ENCODE results near the gene LGALS9. TPM values are rescaled to one million over a fixed set of nuclear protein-coding genes. Genes with fewer than 3 reads are reported as not detected.
A peak's percentile ranks its signal among the peaks of the same experiment; 100 is the strongest.
"Not testable (repeated sequence)": the region's sequence is repeated elsewhere in the genome, so short reads cannot be mapped to it uniquely, and the experiment has no call there.

LGALS9 gene
- total and polyA plus RNA-seq, 12 donors = 3.5 to 87.7 (median 44.4) TPM

DNA sequence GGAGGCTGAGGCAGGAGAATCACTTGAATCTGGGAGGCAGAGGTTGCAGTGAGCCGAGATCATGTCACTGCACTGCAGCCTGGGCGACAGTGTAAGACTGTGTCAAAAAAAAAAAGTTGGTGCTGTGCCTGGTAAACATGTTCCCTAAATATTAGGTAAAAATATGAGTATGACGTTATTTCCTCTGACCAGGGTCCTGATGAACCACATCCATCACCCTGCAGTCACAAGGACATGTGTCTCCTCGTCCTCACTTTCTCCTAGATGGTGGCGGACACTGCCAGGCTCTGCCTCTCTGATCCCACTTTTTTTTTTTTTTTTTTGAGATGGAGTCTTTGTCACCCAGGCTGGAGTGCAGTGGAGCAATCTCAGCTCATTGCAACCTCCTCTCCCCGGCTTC lies 28.7 kb downstream of the LGALS9 start:
- intact Hi-C loops (cut with DNase I) = loop anchor here in 1 of 2 donors (10.0 kb wide), 1 partner anchor 195 kb away; no protein-coding TSS in a partner anchor
- H3K36me3 ChIP-seq (replicated peaks in 1 of 2) = no peaks in the 10 kb centered on the region
- WGBS, 4 donors = 80 to 87% (median 84%) methylated on average over 6 of the region's 6 CpGs
- no peaks in the 10 kb centered on the region for H3K9me3 ChIP-seq (replicated peaks in 1 of 3)
- H3K27ac ChIP-seq = no peak overlapping the region
- TF ChIP-seq, protein P1, sequence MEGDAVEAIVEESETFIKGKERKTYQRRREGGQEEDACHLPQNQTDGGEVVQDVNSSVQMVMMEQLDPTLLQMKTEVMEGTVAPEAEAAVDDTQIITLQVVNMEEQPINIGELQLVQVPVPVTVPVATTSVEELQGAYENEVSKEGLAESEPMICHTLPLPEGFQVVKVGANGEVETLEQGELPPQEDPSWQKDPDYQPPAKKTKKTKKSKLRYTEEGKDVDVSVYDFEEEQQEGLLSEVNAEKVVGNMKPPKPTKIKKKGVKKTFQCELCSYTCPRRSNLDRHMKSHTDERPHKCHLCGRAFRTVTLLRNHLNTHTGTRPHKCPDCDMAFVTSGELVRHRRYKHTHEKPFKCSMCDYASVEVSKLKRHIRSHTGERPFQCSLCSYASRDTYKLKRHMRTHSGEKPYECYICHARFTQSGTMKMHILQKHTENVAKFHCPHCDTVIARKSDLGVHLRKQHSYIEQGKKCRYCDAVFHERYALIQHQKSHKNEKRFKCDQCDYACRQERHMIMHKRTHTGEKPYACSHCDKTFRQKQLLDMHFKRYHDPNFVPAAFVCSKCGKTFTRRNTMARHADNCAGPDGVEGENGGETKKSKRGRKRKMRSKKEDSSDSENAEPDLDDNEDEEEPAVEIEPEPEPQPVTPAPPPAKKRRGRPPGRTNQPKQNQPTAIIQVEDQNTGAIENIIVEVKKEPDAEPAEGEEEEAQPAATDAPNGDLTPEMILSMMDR (IDR thresholded peaks at IDR 0.05) = no peak
- no peak for TF ChIP-seq POLR2A (IDR thresholded peaks at IDR 0.05)
- no peak for DNase-seq
- H3K27me3 ChIP-seq = no peaks in the 10 kb centered on the region
- H3K4me3 ChIP-seq = no peak overlapping the region
- H3K4me1 ChIP-seq (replicated peaks in 1 of 2) = no peaks in the 10 kb centered on the region

GRCh38 chr17:27660436-27660835 lies 29.4 kb downstream of the LGALS9 start:
- no peaks in the 10 kb centered on the region for H3K36me3 ChIP-seq (replicated peaks in 1 of 2)
- H3K4me3 ChIP-seq = no peak overlapping the region
- H3K27ac ChIP-seq = no peak overlapping the region
- H3K4me1 ChIP-seq (replicated peaks in 1 of 2) = no peaks in the 10 kb centered on the region
- TF ChIP-seq POLR2A (IDR thresholded peaks at IDR 0.05) = no peak
- TF ChIP-seq, protein P1 (IDR thresholded peaks at IDR 0.05) = no peak
- 66 to 100% (median 88%) methylated on average over 2 to 3 of the region's 3 CpGs for WGBS, 4 donors
- intact Hi-C loops (cut with DNase I) = loop anchor here in 1 of 2 donors (10.0 kb wide), 1 partner anchor 194 kb away; no protein-coding TSS in a partner anchor
- DNase-seq = no peak
- no peaks in the 10 kb centered on the region for H3K27me3 ChIP-seq
- H3K9me3 ChIP-seq (replicated peaks in 1 of 3) = no peaks in the 10 kb centered on the region

- Histone ChIP-seq H3K9me3 (replicated peaks in 1 of 3) (no peaks in the 10 kb centered on the region), H3K27ac (no peak overlapping the region), H3K4me1 (replicated peaks in 1 of 2) (no peaks in the 10 kb centered on the region), H3K36me3 (replicated peaks in 1 of 2) (no peaks in the 10 kb centered on the region), H3K27me3 (no peaks in the 10 kb centered on the region), H3K4me3 (no peak overlapping the region)
- no peak for DNase-seq
- intact Hi-C loops (cut with DNase I) = loop anchor here in 1 of 2 donors (10.0 kb wide), 1 partner anchor 191 kb away; no protein-coding TSS in a partner anchor
- no peak for TF ChIP-seq POLR2A (IDR thresholded peaks at IDR 0.05)
- TF ChIP-seq, protein P1 (IDR thresholded peaks at IDR 0.05) = no peak
- WGBS, 4 donors = 88 to 96% (median 91%) methylated on average over 3 to 8 of the region's 8 CpGs
Measured at GRCh38 chr17:27663936-27664605, 33.1 kb downstream of the LGALS9 start.

GRCh38 chr17:27664606-27664965 lies 33.6 kb downstream of the LGALS9 start:
- WGBS, 4 donors = 82 to 86% (median 83%) methylated on average over 2 of the region's 2 CpGs
- Histone ChIP-seq H3K27ac (no peak overlapping the region), H3K4me1 (replicated peaks in 1 of 2) (no peaks in the 10 kb centered on the region), H3K4me3 (no peak overlapping the region), H3K36me3 (replicated peaks in 1 of 2) (no peaks in the 10 kb centered on the region), H3K9me3 (replicated peaks in 1 of 3) (no peaks in the 10 kb centered on the region), H3K27me3 (no peaks in the 10 kb centered on the region)
- no peak for TF ChIP-seq POLR2A (IDR thresholded peaks at IDR 0.05)
- DNase-seq = no peak
- intact Hi-C loops (cut with DNase I) = loop anchor here in 1 of 2 donors (10.0 kb wide), 1 partner anchor 190 kb away; no protein-coding TSS in a partner anchor

GRCh38 chr17:27665549-27665948 lies 34.6 kb downstream of the LGALS9 start:
- H3K9me3 ChIP-seq (replicated peaks in 1 of 3) = no peaks in the 10 kb centered on the region
- no peaks in the 10 kb centered on the region for H3K4me1 ChIP-seq (replicated peaks in 1 of 2)
- TF ChIP-seq, protein P1 (IDR thresholded peaks at IDR 0.05) = no peak
- no peak for TF ChIP-seq POLR2A (IDR thresholded peaks at IDR 0.05)
- intact Hi-C loops (cut with DNase I) = loop anchor here in 1 of 2 donors (10.0 kb wide), 1 partner anchor 189 kb away; no protein-coding TSS in a partner anchor
- no peak overlapping the region for H3K27ac ChIP-seq
- DNase-seq = no peak
- H3K4me3 ChIP-seq = no peak overlapping the region
- H3K27me3 ChIP-seq = no peaks in the 10 kb centered on the region
- no peaks in the 10 kb centered on the region for H3K36me3 ChIP-seq (replicated peaks in 1 of 2)
- 72 to 98% (median 93%) methylated on average over 3 to 4 of the region's 4 CpGs for WGBS, 4 donors

DNA sequence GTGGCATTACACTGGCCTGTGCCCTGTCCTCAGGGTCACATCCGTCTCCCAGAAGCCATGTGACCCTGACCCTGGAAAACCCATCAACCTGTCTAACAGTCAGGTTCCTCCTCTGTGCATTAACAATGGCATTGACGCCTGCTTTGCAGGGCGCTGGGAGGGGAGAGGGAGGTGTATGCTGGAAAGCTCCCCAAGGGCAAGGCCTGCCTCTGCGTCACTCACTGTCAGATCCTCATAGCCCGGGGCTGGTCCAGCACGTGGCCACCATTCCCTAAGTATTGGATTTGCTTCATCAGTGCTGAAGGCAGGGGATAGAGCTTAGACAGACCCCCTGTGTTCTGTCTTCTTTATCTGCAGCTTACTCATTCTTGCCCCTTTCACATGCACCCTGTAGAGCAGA lies 35.3 kb downstream of the LGALS9 start:
- not testable (repeated sequence) for H3K27me3 ChIP-seq; H3K36me3 ChIP-seq (replicated peaks in 1 of 2); H3K9me3 ChIP-seq (replicated peaks in 1 of 3); H3K27ac ChIP-seq; H3K4me1 ChIP-seq (replicated peaks in 1 of 2); H3K4me3 ChIP-seq
- WGBS, 4 donors = 44 to 75% (median 51%) methylated on average over 6 of the region's 6 CpGs
- DNase-seq = peak in 3 of 7 donors; percentile 31 to 36 (median 32)
- intact Hi-C loops (cut with DNase I) = loop anchor here in 1 of 2 donors (10.0 kb wide), 1 partner anchor 189 kb away; no protein-coding TSS in a partner anchor

All from adrenal gland (tissue), 12 donors.